ENCODE measurements around the gene CAMP.

GRCh38 chr3:48270306-48270705, 47.0 kb downstream of the CAMP start:
- TF ChIP-seq CTCF (conservative IDR thresholded peaks at IDR 0.05) (no peak), EZH2 (IDR thresholded peaks at IDR 0.05; ENCODE audit: low read depth) (no peak)
